NCI-H146 treated with DMSO at 0.1 percent for 48 hours (cell line): ENCODE data around the gene ALG6.

ENCODE experiments used
- DNase-seq: peaks from one replicate; lab custom pipeline; 2025; ENCODE audit not compliant: unreplicated experiment; lab: John Stamatoyannopoulos, UW

The ALG6 gene

GRCh38 chr1:63367215-63368103, at the start of gene ALG6:
Gene ALG6, plus strand, starts transcription at chr1:63367627. Its CDS starts 3,351 bp downstream, at chr1:63370978.
- peak; percentile 83 for DNase-seq

- no peak for DNase-seq
These were observed 49.6 kb upstream of the ALG6 start for GRCh38 chr1:63317817-63318152.

GRCh38 chr1:63318201-63318979, 49.0 kb upstream of the ALG6 start:
- DNase-seq = no peak

GRCh38 chr1:63319046-63320021, 48.1 kb upstream of the ALG6 start:
- no peak for DNase-seq

GRCh38 chr1:63320022-63320721, 47.3 kb upstream of the ALG6 start:
- DNase-seq = no peak

- no peak for DNase-seq
These were observed 46.2 kb upstream of the ALG6 start for GRCh38 chr1:63321066-63321784.

- DNase-seq = no peak
These were observed 45.7 kb upstream of the ALG6 start for GRCh38 chr1:63321785-63322113.

GRCh38 chr1:63322114-63322943, 45.1 kb upstream of the ALG6 start, which contains the start of gene FOXD3:
Gene FOXD3, plus strand, starts transcription at chr1:63322567. Its CDS starts 492 bp downstream, at chr1:63323059.
- DNase-seq = peak; percentile 17

- no peak for DNase-seq
These were observed 44.2 kb upstream of the ALG6 start for GRCh38 chr1:63322944-63323864.

GRCh38 chr1:63323865-63324778, 43.3 kb upstream of the ALG6 start:
- DNase-seq = no peak

- no peak for DNase-seq
These were observed 42.7 kb upstream of the ALG6 start for GRCh38 chr1:63324779-63325119.

- DNase-seq = no peak
These were observed 42.0 kb upstream of the ALG6 start for GRCh38 chr1:63325279-63325985.

GRCh38 chr1:63326106-63326472, 41.3 kb upstream of the ALG6 start:
- no peak for DNase-seq

GRCh38 chr1:63326473-63327380, 40.7 kb upstream of the ALG6 start:
- DNase-seq = no peak

- no peak for DNase-seq
These were observed 39.9 kb upstream of the ALG6 start for GRCh38 chr1:63327417-63328054.
